Pancreas (tissue), 10 donors: ENCODE results near the gene ARHGAP44. TPM values are rescaled to one million over a fixed set of nuclear protein-coding genes. Genes with fewer than 3 reads are reported as not detected.

Source experiments
- ATAC-seq, 4 donors: fragments of 200-7000 bp; cut with Tn5 transposase; one replicate each; pipeline versions ENCODE4 v1.8.0 to v1.9.1; 2020; ENCODE audit warnings: mild to moderate bottlenecking in 4 of 4, moderate library complexity in 4 of 4
- DNase-seq, 6 donors: peaks; one replicate each; pipeline ENCODE4 v3.0.0-alpha.2; 2020
- FAIRE-seq: peaks from 2 replicates; lab custom pipeline; 2012; peaks lifted over from hg19 to GRCh38; lab: Jason Lieb, UNC
- H3K27ac ChIP-seq, 4 donors: fragments of 200-600 bp; sonication (generic); 1 replicate in 3 of 4; 2 replicates in 1 of 4; pipeline versions ENCODE4 v1.5.0 to v1.8.0; 2020
- H3K27me3 ChIP-seq, 4 donors: fragments of 200-600 bp; one replicate each; pipeline ENCODE4 v1.8.0; 2021
- H3K36me3 ChIP-seq, 3 donors: fragments of 200-600 bp; sonication (generic) in 1 of 3; one replicate each; pipeline versions ENCODE4 v1.5.0 to v1.8.0; 2020 to 2021
- H3K4me1 ChIP-seq, 3 donors: fragments of 200-600 bp; one replicate each; pipeline ENCODE4 v1.8.0; 2021
- H3K4me3 ChIP-seq, 4 donors: fragments of 200-600 bp; sonication (generic) in 2 of 4; one replicate each; pipeline versions ENCODE4 v1.5.0 to v1.8.0; 2020 to 2021
- H3K9me3 ChIP-seq, 4 donors: fragments of 200-600 bp; one replicate each; pipeline ENCODE4 v1.8.0; 2021
- CTCF ChIP-seq, 4 donors: fragments of 200-600 bp; sonication (generic) in 3 of 4; IDR thresholded peaks; one replicate each; pipeline versions ENCODE4 v1.5.0 to v1.8.0; 2021; ENCODE audit warnings: antibody characterized with exemption in 4 of 4
- WGBS, 2 donors: extraction: QIAGEN DNeasy Blood & Tissue Kit; methylation state at CpG; one replicate each; pipeline ENCODE4 v1.1.7; 2013; 5-methylcytosine and 5-hydroxymethylcytosine counted together
- intact Hi-C, 3 donors: fragments of 100-400 bp; cut with DNase I; formaldehyde crosslinking; loops; one replicate each; pipeline versions ENCODE4 v1.11.1 to v1.14.2; 2022
- polyA plus RNA-seq, 2 donors: library from polyadenylated mRNA; stranded (reverse); fragments of 200-250 nt; gene quantifications; one replicate each; pipeline ENCODE4 v1.2.3, GENCODE V29; 2013
- total RNA-seq, 6 donors: library from RNA; stranded (reverse); fragmentation: NEBNext Ultra II Directional in 4 of 6; extraction: Animal tissue kit (Norgen Biotek cat#: 25700) in 4 of 6; gene quantifications; one replicate each; pipeline versions ENCODE4 v1.2.1 to v1.2.4, GENCODE V29; 2021 to 2023
- donor health status: healthy with polysubstance abuse.
- donor health status: DM: no; HTN: no; CAD: no; lungs with moderate emphysema.
- donor health status: DM: no; HTN: no; CAD: no.
- donor health status: control.
- donor health status: control.
- donor health status: Bipolar disorder and iron deficiency.
- donor health status: DM: yes; HTN: yes; CAD: no.
- donor health status: DM: no; HTN: no; CAD: no.
- donor health status: DM: no; HTN: no; CAD: no.
- donor health status: DM: yes; HTN: yes; CAD: no.

The ARHGAP44 gene
- total and polyA plus RNA-seq, 8 donors: 3.4 to 7.5 (median 4.4) TPM

- Histone ChIP-seq H3K9me3 (no peaks in the 10 kb centered on the region), H3K27me3 (no peaks in the 10 kb centered on the region), H3K4me1 (no peaks in the 10 kb centered on the region), H3K36me3 (no peaks in the 10 kb centered on the region), H3K27ac (no peak overlapping the region), H3K4me3 (no peak overlapping the region)
- intact Hi-C loops: no loop called here
- no peak for ATAC-seq
- DNase-seq: no peak
- TF ChIP-seq CTCF (IDR thresholded peaks at IDR 0.05): no peak
- WGBS, 2 donors: 82 to 83% methylated on average over 6 of the region's 6 CpGs
- no peak for FAIRE-seq
Measured at GRCh38 chr17:12900474-12900873, 111.2 kb downstream of the ARHGAP44 start.

GRCh38 chr17:12902046-12902445 lies 112.7 kb downstream of the ARHGAP44 start:
- TF ChIP-seq CTCF (IDR thresholded peaks at IDR 0.05): no peak
- H3K36me3 ChIP-seq: no peaks in the 10 kb centered on the region
- ATAC-seq (no peak), DNase-seq (no peak), FAIRE-seq (no peak)
- H3K9me3 ChIP-seq: no peaks in the 10 kb centered on the region
- H3K27ac ChIP-seq: no peak overlapping the region
- no peaks in the 10 kb centered on the region for H3K4me1 ChIP-seq
- intact Hi-C loops: no loop called here
- H3K27me3 ChIP-seq: no peaks in the 10 kb centered on the region
- WGBS, 2 donors: 84 to 85% methylated on average over 3 of the region's 3 CpGs
- no peak overlapping the region for H3K4me3 ChIP-seq

- Histone ChIP-seq H3K36me3 (no peaks in the 10 kb centered on the region), H3K4me1 (no peaks in the 10 kb centered on the region), H3K27me3 (no peaks in the 10 kb centered on the region), H3K4me3 (no peak overlapping the region), H3K9me3 (no peaks in the 10 kb centered on the region), H3K27ac (no peak overlapping the region)
- intact Hi-C loops: no loop called here
- FAIRE-seq: no peak
- TF ChIP-seq CTCF (IDR thresholded peaks at IDR 0.05): no peak
- DNase-seq: no peak
- ATAC-seq: no peak
Measured at GRCh38 chr17:12907477-12907876, 118.2 kb downstream of the ARHGAP44 start.

DNA sequence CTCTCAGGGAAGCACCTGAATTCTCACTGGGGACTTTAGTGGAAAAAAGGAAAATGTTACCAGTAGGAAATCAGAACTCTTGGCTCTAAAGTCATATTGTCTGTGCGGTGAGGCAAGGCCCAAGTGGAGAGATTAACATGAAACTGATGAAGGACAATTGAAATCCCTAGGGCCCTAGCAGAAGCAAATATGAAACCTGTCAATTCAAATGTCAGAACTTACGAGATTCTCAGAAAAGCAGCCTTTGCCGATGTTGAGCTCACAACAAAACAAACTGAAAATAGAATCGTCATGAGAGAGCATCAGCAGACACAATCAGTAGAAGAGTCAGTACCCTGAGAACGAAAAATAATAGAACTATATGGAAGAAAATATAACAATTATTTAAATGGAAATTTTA lies 119.7 kb downstream of the ARHGAP44 start:
- DNase-seq (no peak), ATAC-seq (no peak), FAIRE-seq (no peak)
- Histone ChIP-seq H3K4me3 (no peak overlapping the region), H3K4me1 (no peaks in the 10 kb centered on the region), H3K27me3 (no peaks in the 10 kb centered on the region), H3K27ac (no peak overlapping the region), H3K36me3 (no peaks in the 10 kb centered on the region), H3K9me3 (no peaks in the 10 kb centered on the region)
- intact Hi-C loops: no loop called here
- WGBS, 2 donors: 90 to 93% methylated on average over 5 of the region's 5 CpGs
- TF ChIP-seq CTCF (IDR thresholded peaks at IDR 0.05): no peak

DNA sequence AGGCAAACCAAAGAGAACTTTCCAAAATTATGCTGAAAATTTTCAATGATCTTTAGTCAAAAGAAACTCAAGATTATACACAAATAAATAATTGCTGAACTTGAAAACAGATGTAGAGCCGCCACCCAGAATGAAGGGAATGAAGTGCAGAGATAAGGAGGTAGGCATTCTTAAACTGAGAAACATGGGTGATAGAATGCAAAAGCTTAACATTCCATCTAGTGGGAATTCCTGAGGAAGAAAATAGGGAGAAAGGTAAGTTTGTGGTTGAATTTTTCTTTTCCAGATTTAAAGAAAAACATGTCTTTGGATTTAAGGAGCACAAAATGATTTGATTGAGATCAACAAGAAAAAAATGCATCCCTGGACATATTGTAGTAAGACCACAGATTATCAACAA lies 120.2 kb downstream of the ARHGAP44 start:
- TF ChIP-seq CTCF (IDR thresholded peaks at IDR 0.05): no peak
- intact Hi-C loops: no loop called here
- Histone ChIP-seq H3K9me3 (no peaks in the 10 kb centered on the region), H3K4me3 (no peak overlapping the region), H3K27me3 (no peaks in the 10 kb centered on the region), H3K36me3 (no peaks in the 10 kb centered on the region), H3K27ac (no peak overlapping the region), H3K4me1 (no peaks in the 10 kb centered on the region)
- DNase-seq (no peak), ATAC-seq (no peak), FAIRE-seq (no peak)
- 90 to 96% methylated on average over 1 of the region's 1 CpG for WGBS, 2 donors
